HCT116 (cell line): ENCODE measurements around the gene SPRYD4. TPM values are rescaled to one million over a fixed set of nuclear protein-coding genes. Genes with fewer than 3 reads are reported as not detected.

Experiments used
- ATAC-seq: fragments of 200-7000 bp; cut with Tn5 transposase; 2 replicates; pipeline ENCODE4 v1.9.1; 2020; ENCODE audit warnings: mild to moderate bottlenecking, moderate library complexity
- BruUV-seq: library from RNA; stranded (reverse); fragments of 400-500 nt; replicated peaks from 2 replicates; lab custom pipeline; 2021; lab: Mats Ljungman, UMichigan
- CTCF ChIA-PET: fragments of 300-600 bp; sonication (Branson Sonifier 250); formaldehyde crosslinking; loops from one replicate; lab custom pipeline; 2021; ENCODE audit warnings: antibody characterized with exemption; lab: Charles Lee
- POLR2A ChIA-PET: fragments of 300-600, 350-600 bp; sonication (Branson Sonifier 250); formaldehyde crosslinking; loops from one replicate; lab custom pipeline; 2021; ENCODE audit warnings: antibody characterized with exemption; lab: Charles Lee
- RAD21 ChIA-PET, 2 experiments: fragments of 300-600 bp; sonication (Branson Sonifier 250); formaldehyde crosslinking; loops; one replicate each; lab custom pipeline; 2023; ENCODE audit warnings: low total read pairs in 2 of 2; ENCODE audit not compliant: uncharacterized antibody in 2 of 2, unreplicated experiment in 2 of 2, low non-redundant PET in 1 of 2; lab: Charles Lee
- DNase-seq: peaks from one replicate; pipeline ENCODE4 v3.0.0-alpha.2; 2010; ENCODE audit warnings: low read depth, low spot score
- H2AFZ ChIP-seq: fragments of 200-600 bp; shearing (Covaris generic), sonication (generic); 2 replicates; pipeline ENCODE4 v1.6.1; 2017; ENCODE audit warnings: low read depth, mixed run types, mixed read lengths, antibody characterized with exemption, low read length; ENCODE audit not compliant: poor library complexity, severe bottlenecking
- H3K27ac ChIP-seq: 2 replicates; pipeline ENCODE4 v1.5.1; 2012; ENCODE audit warnings: low read depth, low read length
- H3K27me3 ChIP-seq: fragments of 200-600 bp; sonication (generic); 2 replicates; pipeline ENCODE4 v1.6.1; 2016; ENCODE audit warnings: mixed run types, low read length, mixed read lengths; ENCODE audit not compliant: insufficient read depth
- H3K36me3 ChIP-seq, 2 experiments: fragments of 200-500 bp in 1 of 2; fragments of 200-600 bp in 1 of 2; sonication (Bioruptor generic) in 1 of 2; sonication (generic) in 1 of 2; 2 replicates each; pipeline versions ENCODE4 v1.5.1 to v1.6.1; 2014 to 2016; ENCODE audit warnings: low read length in 2 of 2, inconsistent platforms in 1 of 2, mixed read lengths in 1 of 2, mixed run types in 1 of 2; ENCODE audit not compliant: insufficient read depth in 2 of 2, control insufficient read depth in 1 of 2
- H3K4me1 ChIP-seq, 2 experiments: fragments of 200-600 bp in 1 of 2; sonication (generic) in 1 of 2; 2 replicates each; pipeline versions ENCODE4 v1.5.1 to v1.6.1; 2012 to 2017; ENCODE audit warnings: low read length in 2 of 2, inconsistent platforms in 1 of 2, mild to moderate bottlenecking in 1 of 2, mixed read lengths in 1 of 2, mixed run types in 1 of 2, moderate library complexity in 1 of 2; ENCODE audit not compliant: insufficient read depth in 2 of 2, control insufficient read depth in 1 of 2
- H3K4me2 ChIP-seq: fragments of 200-600 bp; sonication (generic); 2 replicates; pipeline ENCODE4 v1.6.1; 2017; ENCODE audit warnings: mixed run types, low read length, mixed read lengths
- H3K4me3 ChIP-seq, 2 experiments: fragments of 200-600 bp in 1 of 2; sonication (generic) in 1 of 2; replicated peaks in 1 of 2; 2 replicates each; pipeline ENCODE4 v1.5.1; 2011 to 2016; ENCODE audit warnings: low read length in 2 of 2, control low read depth in 1 of 2, low read depth in 1 of 2, mild to moderate bottlenecking in 1 of 2, mixed read lengths in 1 of 2, mixed run types in 1 of 2
- H3K79me2 ChIP-seq: fragments of 200-600 bp; sonication (generic); 2 replicates; pipeline ENCODE4 v1.6.1; 2017; ENCODE audit warnings: mild to moderate bottlenecking, mixed run types, low read length, moderate library complexity, mixed read lengths; ENCODE audit not compliant: insufficient read depth
- H3K9ac ChIP-seq: fragments of 200-600 bp; sonication (generic); 2 replicates; pipeline ENCODE4 v1.6.1; 2016; ENCODE audit warnings: low read length, mixed read lengths
- H3K9me2 ChIP-seq: fragments of 200-600 bp; sonication (generic), shearing (Covaris generic); 2 replicates; pipeline ENCODE4 v1.6.1; 2017; ENCODE audit warnings: mixed run types, mild to moderate bottlenecking, moderate library complexity; ENCODE audit not compliant: insufficient read depth
- H3K9me3 ChIP-seq, 2 experiments: fragments of 200-500 bp in 1 of 2; fragments of 200-600 bp in 1 of 2; sonication (Bioruptor generic) in 1 of 2; sonication (generic) in 1 of 2; 2 replicates each; pipeline ENCODE4 v1.6.1; 2014 to 2017; ENCODE audit warnings: low read length in 2 of 2, mixed read lengths in 2 of 2, inconsistent platforms in 1 of 2, low read depth in 1 of 2, mild to moderate bottlenecking in 1 of 2, mixed run types in 1 of 2, moderate library complexity in 1 of 2; ENCODE audit not compliant: control insufficient read depth in 1 of 2, insufficient read depth in 1 of 2
- H4K20me1 ChIP-seq: fragments of 200-600 bp; sonication (generic), shearing (Covaris generic); 2 replicates; pipeline ENCODE4 v1.6.1; 2017; ENCODE audit warnings: mixed run types, mild to moderate bottlenecking, moderate library complexity; ENCODE audit not compliant: insufficient read depth
- CBX3 ChIP-seq: IDR thresholded peaks from 2 replicates; pipeline ENCODE4 v1.6.1; 2012; ENCODE audit warnings: low read depth
- EZH2phosphoT487 ChIP-seq: fragments of 200-600 bp; IDR thresholded peaks from 2 replicates; pipeline ENCODE4 v1.6.1; 2018; ENCODE audit warnings: antibody characterized with exemption, borderline replicate concordance
- FOSL1 ChIP-seq: IDR thresholded peaks from 2 replicates; pipeline ENCODE4 v1.6.1; 2012; ENCODE audit warnings: low read depth
- JUND ChIP-seq: IDR thresholded peaks from 2 replicates; pipeline ENCODE4 v1.6.1; 2012
- MAX ChIP-seq: IDR thresholded peaks from 2 replicates; pipeline ENCODE4 v1.6.1; 2012
- POLR2AphosphoS5 ChIP-seq: IDR thresholded peaks from 2 replicates; pipeline ENCODE4 v1.6.1; 2011; ENCODE audit warnings: mild to moderate bottlenecking, low read depth, low read length, moderate library complexity
- SIN3A ChIP-seq: IDR thresholded peaks from 2 replicates; pipeline ENCODE4 v1.6.1; 2012; ENCODE audit warnings: low read depth
- SP1 ChIP-seq: IDR thresholded peaks from 2 replicates; pipeline ENCODE4 v1.6.1; 2012; ENCODE audit warnings: low read depth
- intact Hi-C: fragments of 100-400 bp; cut with micrococcal nuclease; formaldehyde crosslinking; loops from 2 replicates; pipeline ENCODE4 v1.10.0; 2022
- total RNA-seq: library from RNA; stranded (reverse); gene quantifications from one replicate; pipeline ENCODE4 v1.2.1, GENCODE V29; 2021; ENCODE audit not compliant: unreplicated experiment
- TF ChIP-seq, protein P1 (sequence below): IDR thresholded peaks from 2 replicates; pipeline ENCODE4 v1.6.1; 2012; ENCODE audit warnings: low read depth

Gene SPRYD4
- total RNA-seq, 1 experiment from 2014 or later: 2.5 TPM

DNA sequence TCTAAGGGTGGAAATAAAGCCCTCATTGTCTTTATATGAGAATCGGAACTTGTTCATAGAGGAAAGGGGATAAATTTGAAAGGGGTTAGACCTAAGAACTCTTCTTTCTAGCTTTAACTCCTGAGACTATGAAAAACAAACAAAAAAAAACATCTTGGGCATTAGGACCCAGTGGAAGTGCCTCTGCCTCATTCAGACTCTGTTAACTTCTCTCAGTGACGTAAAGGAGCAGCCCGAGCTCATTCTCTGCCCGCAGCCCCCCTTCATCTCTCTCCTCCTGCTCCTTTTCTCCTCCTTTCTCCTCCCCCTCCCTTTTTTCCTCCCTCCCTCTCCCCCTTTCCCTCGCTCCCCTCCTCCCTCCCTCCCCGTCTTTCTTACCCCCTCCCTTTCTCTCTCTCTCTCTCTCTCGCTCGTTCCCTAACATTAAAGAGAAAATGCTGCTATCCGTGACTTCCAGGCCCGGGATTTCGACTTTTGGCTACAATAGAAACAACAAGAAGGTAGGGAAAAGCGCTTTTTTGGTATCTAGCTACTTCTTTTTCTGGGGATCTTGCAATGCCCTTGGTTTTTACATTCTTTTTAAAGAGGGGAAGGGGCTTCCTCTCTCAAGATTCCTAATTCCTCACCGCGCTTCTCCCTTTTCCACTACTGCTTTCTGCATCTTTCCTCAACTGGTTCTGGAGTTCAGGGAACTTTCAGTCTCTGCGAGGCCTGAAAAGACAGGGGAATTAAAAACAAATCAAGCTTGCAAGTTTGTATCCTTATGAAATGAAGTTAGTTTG lies 53.4 kb downstream of the SPRYD4 start, which contains the start of gene RBMS2:
Gene RBMS2 (plus strand): TSS at position 231 of the 782 bp plus-strand sequence. CDS start 204 bp downstream, at position 435.
- BruUV-seq: no TSS peak
- peaks cover 58 to 89% of the 10 kb centered on the region in 2 experiments for H3K4me1 ChIP-seq
- H3K27me3 ChIP-seq: no peaks in the 10 kb centered on the region
- peak; percentile 89 for DNase-seq
- peak within 1 kb of the TSS; percentile 87 for H3K4me2 ChIP-seq
- H4K20me1 ChIP-seq: no peaks in the 10 kb centered on the region
- ChIA-PET RAD21 (interaction anchor here (0.6 to 1.5 kb wide), 4 partner anchors 14 to 487 kb away, joined by 3 read pairs; no protein-coding TSS in a partner anchor), CTCF (interaction anchor here (0.7 to 2.0 kb wide), 4 partner anchors 9 to 115 kb away, joined by 3 to 22 read pairs (median 5); no protein-coding TSS in a partner anchor), POLR2A (interaction anchor here (1.0 to 1.6 kb wide), 7 partner anchors 8 to 166 kb away, joined by 3 to 9 read pairs (median 3); partner anchors contain the start of genes PTGES3 and STAT2)
- no peaks in the 10 kb centered on the region for H3K9me2 ChIP-seq
- TF ChIP-seq JUND (no peak), EZH2phosphoT487 (no peak), MAX (peak; percentile 52), POLR2AphosphoS5 (peak; percentile 43; the same call in 1 of the 2 replicates), FOSL1 (peak; percentile 78), SP1 (peak; percentile 76), CBX3 (peak; percentile 83; the same call in 1 of the 2 replicates), SIN3A (peak; percentile 15; the same call in 1 of the 2 replicates)
- TF ChIP-seq, protein P1, sequence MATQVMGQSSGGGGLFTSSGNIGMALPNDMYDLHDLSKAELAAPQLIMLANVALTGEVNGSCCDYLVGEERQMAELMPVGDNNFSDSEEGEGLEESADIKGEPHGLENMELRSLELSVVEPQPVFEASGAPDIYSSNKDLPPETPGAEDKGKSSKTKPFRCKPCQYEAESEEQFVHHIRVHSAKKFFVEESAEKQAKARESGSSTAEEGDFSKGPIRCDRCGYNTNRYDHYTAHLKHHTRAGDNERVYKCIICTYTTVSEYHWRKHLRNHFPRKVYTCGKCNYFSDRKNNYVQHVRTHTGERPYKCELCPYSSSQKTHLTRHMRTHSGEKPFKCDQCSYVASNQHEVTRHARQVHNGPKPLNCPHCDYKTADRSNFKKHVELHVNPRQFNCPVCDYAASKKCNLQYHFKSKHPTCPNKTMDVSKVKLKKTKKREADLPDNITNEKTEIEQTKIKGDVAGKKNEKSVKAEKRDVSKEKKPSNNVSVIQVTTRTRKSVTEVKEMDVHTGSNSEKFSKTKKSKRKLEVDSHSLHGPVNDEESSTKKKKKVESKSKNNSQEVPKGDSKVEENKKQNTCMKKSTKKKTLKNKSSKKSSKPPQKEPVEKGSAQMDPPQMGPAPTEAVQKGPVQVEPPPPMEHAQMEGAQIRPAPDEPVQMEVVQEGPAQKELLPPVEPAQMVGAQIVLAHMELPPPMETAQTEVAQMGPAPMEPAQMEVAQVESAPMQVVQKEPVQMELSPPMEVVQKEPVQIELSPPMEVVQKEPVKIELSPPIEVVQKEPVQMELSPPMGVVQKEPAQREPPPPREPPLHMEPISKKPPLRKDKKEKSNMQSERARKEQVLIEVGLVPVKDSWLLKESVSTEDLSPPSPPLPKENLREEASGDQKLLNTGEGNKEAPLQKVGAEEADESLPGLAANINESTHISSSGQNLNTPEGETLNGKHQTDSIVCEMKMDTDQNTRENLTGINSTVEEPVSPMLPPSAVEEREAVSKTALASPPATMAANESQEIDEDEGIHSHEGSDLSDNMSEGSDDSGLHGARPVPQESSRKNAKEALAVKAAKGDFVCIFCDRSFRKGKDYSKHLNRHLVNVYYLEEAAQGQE: no peak
- H3K79me2 ChIP-seq: peaks cover 48% of the 10 kb centered on the region
- no peaks in the 10 kb centered on the region for H3K36me3 ChIP-seq
- H3K4me3 ChIP-seq: peak within 1 kb of the TSS; percentile 59 to 82
- no peaks in the 10 kb centered on the region for H3K9me3 ChIP-seq
- intact Hi-C loops: loop anchor here (2.0 kb wide), 1 partner anchor 115 kb away; no protein-coding TSS in a partner anchor
- ATAC-seq: peak; percentile 74
- H3K9ac ChIP-seq: peak within 1 kb of the TSS; percentile 68
- H2AFZ ChIP-seq: peak within 1 kb of the TSS; percentile 89
- peak within 1 kb of the TSS; percentile 76 for H3K27ac ChIP-seq
